ENCODE results near the gene PITPNB. TPM values are rescaled to one million over a fixed set of nuclear protein-coding genes. Genes with fewer than 3 reads are reported as not detected.

Gene PITPNB
- total RNA-seq, 1 donor from 2014 or later = 72.5 TPM

GRCh38 chr22:27844256-27844655, 74.8 kb downstream of the PITPNB start:
- Mint-ChIP-seq H3K27ac (ENCODE audit: unreplicated experiment) (no peak overlapping the region), H3K9me3 (ENCODE audit: unreplicated experiment) (no peaks in the 10 kb centered on the region), H3K4me1 (ENCODE audit: unreplicated experiment) (peaks cover 23% of the 10 kb centered on the region), H3K27me3 (ENCODE audit: unreplicated experiment) (peaks cover 9% of the 10 kb centered on the region), H3K36me3 (ENCODE audit: low read depth, unreplicated experiment) (peaks cover 25% of the 10 kb centered on the region), H3K4me3 (ENCODE audit: unreplicated experiment) (no peak overlapping the region)
- TF ChIP-seq CTCF (IDR thresholded peaks at IDR 0.05; ENCODE audit: unreplicated experiment) = no peak
- DNase-seq (ENCODE audit: low spot score) = no peak

DNA sequence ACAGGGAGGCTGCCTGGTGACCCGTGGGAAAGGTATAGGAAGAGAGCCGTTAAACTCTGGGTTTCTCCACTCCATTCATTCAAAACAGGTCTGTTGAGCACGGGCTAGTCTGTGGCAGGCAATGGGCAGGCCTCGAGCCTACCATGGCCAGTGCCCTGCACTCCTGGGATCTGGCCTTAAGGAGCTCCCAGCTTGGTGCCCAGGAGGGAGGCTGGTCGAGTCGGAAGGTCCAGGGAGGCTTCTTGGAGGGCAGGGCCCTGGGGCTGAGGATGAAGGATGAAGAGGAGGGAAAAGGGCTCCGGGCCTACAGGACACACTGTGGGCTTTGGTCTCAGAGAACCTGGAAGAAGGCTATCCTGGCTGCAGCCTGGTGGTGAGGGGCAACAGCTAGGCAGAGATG, 75.6 kb downstream of the PITPNB start:
- Mint-ChIP-seq H3K36me3 (ENCODE audit: low read depth, unreplicated experiment) (peaks cover 19% of the 10 kb centered on the region), H3K27me3 (ENCODE audit: unreplicated experiment) (peaks cover 9% of the 10 kb centered on the region), H3K4me1 (ENCODE audit: unreplicated experiment) (peaks cover 23% of the 10 kb centered on the region), H3K9me3 (ENCODE audit: unreplicated experiment) (no peaks in the 10 kb centered on the region), H3K27ac (ENCODE audit: unreplicated experiment) (no peak overlapping the region), H3K4me3 (ENCODE audit: unreplicated experiment) (no peak overlapping the region)
- TF ChIP-seq CTCF (IDR thresholded peaks at IDR 0.05; ENCODE audit: unreplicated experiment) = no peak
- DNase-seq (ENCODE audit: low spot score) = no peak

- no peak for DNase-seq (ENCODE audit: low spot score)
- Mint-ChIP-seq H3K4me3 (ENCODE audit: unreplicated experiment) (no peak overlapping the region), H3K9me3 (ENCODE audit: unreplicated experiment) (no peaks in the 10 kb centered on the region), H3K36me3 (ENCODE audit: low read depth, unreplicated experiment) (peaks cover 16% of the 10 kb centered on the region), H3K4me1 (ENCODE audit: unreplicated experiment) (peaks cover 20% of the 10 kb centered on the region), H3K27me3 (ENCODE audit: unreplicated experiment) (peaks cover 9% of the 10 kb centered on the region), H3K27ac (ENCODE audit: unreplicated experiment) (no peak overlapping the region)
- TF ChIP-seq CTCF (IDR thresholded peaks at IDR 0.05; ENCODE audit: unreplicated experiment) = no peak
Measured at GRCh38 chr22:27842669-27843431, 76.2 kb downstream of the PITPNB start.

DNA sequence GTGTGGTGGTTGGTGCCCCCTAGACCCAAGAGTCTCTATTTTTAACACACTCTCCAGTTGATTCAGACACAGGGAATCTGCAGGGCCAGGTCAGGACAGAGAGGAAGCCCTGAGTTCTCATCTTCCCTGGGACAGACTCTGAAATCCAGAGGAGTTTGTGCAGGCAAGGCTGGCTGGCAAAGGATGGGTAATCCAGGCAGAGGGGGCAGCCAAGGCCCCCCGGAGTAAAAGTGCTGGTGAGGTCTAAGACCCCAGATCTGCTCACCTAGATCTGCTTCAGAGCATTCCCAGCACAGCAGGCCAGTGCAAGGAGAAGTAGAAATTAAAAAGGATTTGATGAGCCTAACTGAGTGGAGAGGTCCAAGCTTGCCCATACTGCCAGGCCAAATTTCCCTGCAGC, 76.9 kb downstream of the PITPNB start:
- H3K4me1 Mint-ChIP-seq (ENCODE audit: unreplicated experiment) = peaks cover 20% of the 10 kb centered on the region
- H3K27me3 Mint-ChIP-seq (ENCODE audit: unreplicated experiment) = peaks cover 9% of the 10 kb centered on the region
- H3K9me3 Mint-ChIP-seq (ENCODE audit: unreplicated experiment) = peaks cover 5% of the 10 kb centered on the region
- no peak for DNase-seq (ENCODE audit: low spot score)
- no peak overlapping the region for H3K27ac Mint-ChIP-seq (ENCODE audit: unreplicated experiment)
- H3K36me3 Mint-ChIP-seq (ENCODE audit: low read depth, unreplicated experiment) = peaks cover 15% of the 10 kb centered on the region
- no peak overlapping the region for H3K4me3 Mint-ChIP-seq (ENCODE audit: unreplicated experiment)
- no peak for TF ChIP-seq CTCF (IDR thresholded peaks at IDR 0.05; ENCODE audit: unreplicated experiment)

DNA sequence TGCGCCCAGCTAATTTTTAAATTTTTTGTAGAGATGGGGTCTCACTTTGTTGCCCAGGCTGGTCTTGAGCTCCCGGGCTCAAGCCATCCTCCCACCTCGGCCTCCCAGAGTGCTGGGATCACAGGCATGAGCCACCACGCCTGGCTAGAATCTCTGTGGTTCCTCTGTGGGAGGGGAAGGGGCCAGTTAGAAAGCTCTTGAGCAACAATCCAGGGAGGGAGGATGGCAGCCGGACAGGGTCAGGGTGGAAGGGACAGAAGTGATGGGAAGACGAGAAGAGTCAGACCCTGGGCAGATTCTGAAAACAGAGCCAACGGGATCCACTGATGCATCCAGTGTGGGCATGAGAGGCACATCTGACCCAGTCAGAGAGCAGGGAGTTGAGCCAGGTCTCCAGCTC, 78.6 kb downstream of the PITPNB start:
- Mint-ChIP-seq H3K27ac (ENCODE audit: unreplicated experiment) (no peak overlapping the region), H3K36me3 (ENCODE audit: low read depth, unreplicated experiment) (peaks cover 11% of the 10 kb centered on the region), H3K4me1 (ENCODE audit: unreplicated experiment) (peaks cover 15% of the 10 kb centered on the region), H3K4me3 (ENCODE audit: unreplicated experiment) (no peak overlapping the region), H3K27me3 (ENCODE audit: unreplicated experiment) (peaks cover 9% of the 10 kb centered on the region), H3K9me3 (ENCODE audit: unreplicated experiment) (peaks cover 5% of the 10 kb centered on the region)
- no peak for TF ChIP-seq CTCF (IDR thresholded peaks at IDR 0.05; ENCODE audit: unreplicated experiment)
- DNase-seq (ENCODE audit: low spot score) = no peak

Data from endothelial cell (in vitro differentiated cells).